ENCODE results near the gene SLC6A11.

Gene SLC6A11

GRCh38 chr3:10974131-10974530, 158.1 kb downstream of the SLC6A11 start:
- in situ Hi-C loops (cut with MboI; ENCODE audit: low sequenced_read_pairs) = loop anchor here (25.0 kb wide), 1 partner anchor 688 kb away; no protein-coding TSS in a partner anchor

DNA sequence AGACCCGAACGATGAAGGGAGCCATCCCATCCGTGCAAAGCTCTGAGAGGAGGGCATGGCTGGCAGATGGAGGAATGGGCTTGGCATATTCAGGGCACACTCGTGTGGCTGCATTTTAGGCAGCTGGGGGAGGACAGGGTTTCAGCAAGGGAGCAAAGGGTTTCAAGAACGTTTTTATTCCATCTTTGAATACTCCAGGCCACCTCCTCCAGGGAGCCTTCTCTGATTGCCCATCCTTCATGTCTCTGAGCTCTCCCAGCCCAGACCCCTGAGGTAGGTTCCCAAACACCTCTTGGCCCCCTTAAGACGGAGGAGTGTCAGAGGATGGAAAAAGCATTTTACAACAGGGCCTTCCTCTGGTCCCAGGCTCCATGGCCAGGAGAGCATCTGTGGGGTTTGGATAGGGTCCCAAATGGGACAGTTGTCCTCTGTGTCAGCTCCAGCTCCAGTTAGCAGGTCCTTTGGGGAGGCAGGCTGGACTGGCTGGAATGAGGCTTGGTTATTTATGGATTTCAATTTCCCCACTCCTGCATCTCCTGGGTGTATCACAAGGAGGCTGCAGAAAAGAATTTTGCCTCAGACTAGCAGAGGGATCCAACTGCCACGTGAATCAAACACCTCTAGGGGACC, 158.8 kb downstream of the SLC6A11 start:
- in situ Hi-C loops (cut with MboI; ENCODE audit: low sequenced_read_pairs) = loop anchor here (25.0 kb wide), 1 partner anchor 687 kb away; no protein-coding TSS in a partner anchor

GRCh38 chr3:10975695-10976234, 159.7 kb downstream of the SLC6A11 start:
- in situ Hi-C loops (cut with MboI; ENCODE audit: low sequenced_read_pairs) = no loop called here

GRCh38 chr3:10976770-10977169, 160.7 kb downstream of the SLC6A11 start:
- in situ Hi-C loops (cut with MboI; ENCODE audit: low sequenced_read_pairs) = no loop called here

- in situ Hi-C loops (cut with MboI; ENCODE audit: low sequenced_read_pairs) = no loop called here
These were observed 162.0 kb downstream of the SLC6A11 start for GRCh38 chr3:10977892-10978510.

DNA sequence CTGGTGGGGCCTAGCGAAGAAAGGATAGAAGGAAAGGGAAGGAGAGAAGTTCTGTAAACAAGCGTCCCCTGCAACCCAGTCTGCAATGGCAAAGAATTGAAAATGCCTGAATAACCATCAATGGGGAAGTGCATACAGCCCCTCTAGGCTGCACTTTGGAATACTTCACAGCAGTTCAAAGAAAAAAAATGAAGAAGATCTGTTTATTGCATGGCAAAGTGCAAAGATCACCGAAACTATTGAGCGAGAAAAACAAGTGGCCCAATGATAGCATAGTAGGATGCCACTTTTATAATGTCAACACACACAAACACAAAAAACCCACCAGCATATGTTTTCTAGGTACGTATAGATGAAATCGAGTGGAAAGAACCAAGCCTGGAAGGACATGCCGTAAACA, 162.9 kb downstream of the SLC6A11 start:
- in situ Hi-C loops (cut with MboI; ENCODE audit: low sequenced_read_pairs) = no loop called here

DNA sequence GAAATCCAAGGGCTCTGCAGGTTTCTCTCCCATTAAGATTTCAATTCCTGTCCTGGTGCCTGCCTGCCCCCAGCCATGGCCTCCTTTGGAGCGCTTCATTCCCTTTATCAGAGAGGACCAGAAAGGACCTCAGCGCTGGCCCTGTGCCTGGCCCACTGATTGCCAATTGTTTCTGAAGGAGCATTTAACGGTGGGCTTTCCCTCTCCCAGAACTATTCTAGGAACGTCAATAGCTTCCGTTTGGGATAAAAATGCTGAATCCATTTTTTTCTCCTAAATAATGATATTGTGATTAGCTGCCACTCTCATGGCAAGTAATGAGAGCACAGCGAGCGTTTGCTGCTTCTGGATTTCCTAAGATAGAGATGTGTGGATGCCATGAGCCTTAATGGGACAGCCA, 164.3 kb downstream of the SLC6A11 start:
- in situ Hi-C loops (cut with MboI; ENCODE audit: low sequenced_read_pairs) = no loop called here

DNA sequence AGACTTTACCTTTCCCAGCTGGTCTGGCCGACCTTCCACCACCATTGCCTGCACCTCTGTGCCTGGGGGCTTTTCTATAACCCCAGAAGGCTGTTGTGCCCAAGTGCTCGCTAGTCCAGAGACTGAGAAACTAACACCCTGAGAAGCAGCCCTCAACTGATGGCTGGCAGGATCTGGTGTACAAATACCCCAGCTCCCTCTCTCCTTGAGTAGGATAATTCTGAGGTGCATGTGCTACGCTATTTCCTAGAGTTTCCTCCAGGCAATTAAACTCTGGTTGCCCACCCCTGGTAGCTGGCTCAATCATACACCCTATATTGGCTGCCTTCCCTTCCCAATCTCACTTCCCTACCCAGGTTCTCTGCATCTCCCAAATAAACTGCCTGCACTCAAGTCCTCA, 165.0 kb downstream of the SLC6A11 start:
- in situ Hi-C loops (cut with MboI; ENCODE audit: low sequenced_read_pairs) = no loop called here

DNA sequence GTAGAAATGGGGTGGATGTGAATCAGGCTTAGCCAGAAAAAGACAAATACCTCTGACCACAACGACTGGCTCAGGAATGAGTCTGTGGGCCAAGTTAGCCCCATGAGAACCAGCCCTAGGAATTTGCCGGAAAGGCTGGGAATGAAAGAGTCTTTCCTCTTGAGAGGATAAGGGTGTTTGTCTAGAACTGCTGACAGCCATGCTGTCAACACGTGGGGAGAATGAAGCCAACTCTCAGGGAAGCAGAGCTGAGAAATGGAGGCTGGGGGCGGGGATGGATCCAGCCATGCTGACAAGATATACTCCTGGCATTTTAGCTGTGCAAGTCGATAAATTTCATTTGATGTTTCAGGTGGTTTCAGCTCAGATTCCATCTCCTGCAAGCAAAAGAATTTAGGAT, 165.9 kb downstream of the SLC6A11 start:
- in situ Hi-C loops (cut with MboI; ENCODE audit: low sequenced_read_pairs) = no loop called here

GRCh38 chr3:10982782-10983181, 166.8 kb downstream of the SLC6A11 start:
- in situ Hi-C loops (cut with MboI; ENCODE audit: low sequenced_read_pairs) = no loop called here

GRCh38 chr3:10983219-10983916, 167.3 kb downstream of the SLC6A11 start:
- in situ Hi-C loops (cut with MboI; ENCODE audit: low sequenced_read_pairs) = no loop called here

- in situ Hi-C loops (cut with MboI; ENCODE audit: low sequenced_read_pairs) = no loop called here
These were observed 168.4 kb downstream of the SLC6A11 start for GRCh38 chr3:10984371-10984896.

DNA sequence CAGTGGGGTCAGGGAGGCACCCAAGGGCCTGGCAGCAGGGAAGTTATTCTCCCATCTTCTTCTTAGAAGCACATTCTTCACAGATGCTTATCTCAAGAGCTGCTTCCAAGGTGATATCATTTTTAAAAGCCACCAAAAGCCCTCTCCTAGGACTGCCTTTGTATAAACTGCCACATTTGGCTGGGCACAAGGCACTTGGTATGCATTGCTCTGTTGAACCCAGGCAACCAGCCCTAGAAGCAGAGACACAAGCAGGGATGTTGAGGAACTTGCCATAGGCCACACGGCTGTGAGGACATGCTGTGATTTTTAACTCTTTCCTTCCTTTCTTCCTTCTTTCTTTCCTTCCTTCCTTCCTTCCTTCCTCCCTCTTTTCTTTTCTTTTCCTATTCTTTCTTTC, 169.2 kb downstream of the SLC6A11 start:
- in situ Hi-C loops (cut with MboI; ENCODE audit: low sequenced_read_pairs) = no loop called here

DNA sequence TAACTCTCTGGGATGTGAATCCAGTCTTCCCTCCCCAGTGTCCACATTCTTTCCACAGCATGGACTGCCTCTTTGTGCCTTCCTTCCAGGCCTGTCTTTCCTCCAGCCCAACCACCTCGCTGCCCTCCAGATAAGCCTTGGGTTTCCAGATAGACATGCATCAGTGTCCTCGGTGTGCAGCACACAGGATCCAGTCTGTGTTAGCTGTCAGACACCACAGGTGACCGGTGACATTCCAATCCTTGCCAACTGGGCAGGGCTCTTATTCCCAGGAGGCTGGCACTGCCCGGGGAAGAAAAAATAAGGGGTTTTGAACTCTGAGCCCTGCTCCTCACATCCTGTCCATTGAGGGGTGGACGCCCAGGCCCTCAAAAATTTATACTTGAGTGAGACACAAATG, 170.6 kb downstream of the SLC6A11 start:
- in situ Hi-C loops (cut with MboI; ENCODE audit: low sequenced_read_pairs) = no loop called here

DNA sequence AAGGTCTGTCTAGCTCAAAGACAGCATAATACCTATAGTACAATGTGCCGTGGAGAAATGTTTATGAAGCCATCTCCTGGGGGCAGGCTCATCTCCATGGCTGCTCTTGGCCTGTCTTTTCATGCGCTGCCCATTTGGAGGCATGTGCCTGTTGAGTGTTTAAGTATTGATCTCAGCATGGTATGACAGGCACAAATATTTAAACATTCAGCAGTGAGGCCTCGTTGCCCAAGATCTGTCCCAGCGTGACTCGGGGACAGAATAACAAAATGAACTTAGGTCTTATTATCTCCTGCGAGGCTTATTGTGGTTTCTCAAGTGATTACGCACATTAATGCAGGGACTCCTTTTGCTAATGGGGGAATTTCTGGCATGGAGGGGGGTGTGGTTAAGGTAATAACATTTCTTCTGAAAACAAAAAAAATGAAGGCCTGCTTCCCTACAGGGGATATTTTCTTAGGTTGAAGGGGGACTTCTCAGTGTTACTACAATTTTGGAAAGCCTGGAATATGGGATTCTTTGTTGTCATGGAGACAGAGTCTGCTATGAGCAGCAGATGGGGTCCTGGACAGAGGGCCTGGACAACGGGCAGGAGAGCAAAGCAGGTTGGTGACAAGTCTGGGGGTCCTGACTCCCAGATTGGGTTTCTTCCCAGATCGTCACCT, 172.1 kb downstream of the SLC6A11 start:
- in situ Hi-C loops (cut with MboI; ENCODE audit: low sequenced_read_pairs) = no loop called here

DNA sequence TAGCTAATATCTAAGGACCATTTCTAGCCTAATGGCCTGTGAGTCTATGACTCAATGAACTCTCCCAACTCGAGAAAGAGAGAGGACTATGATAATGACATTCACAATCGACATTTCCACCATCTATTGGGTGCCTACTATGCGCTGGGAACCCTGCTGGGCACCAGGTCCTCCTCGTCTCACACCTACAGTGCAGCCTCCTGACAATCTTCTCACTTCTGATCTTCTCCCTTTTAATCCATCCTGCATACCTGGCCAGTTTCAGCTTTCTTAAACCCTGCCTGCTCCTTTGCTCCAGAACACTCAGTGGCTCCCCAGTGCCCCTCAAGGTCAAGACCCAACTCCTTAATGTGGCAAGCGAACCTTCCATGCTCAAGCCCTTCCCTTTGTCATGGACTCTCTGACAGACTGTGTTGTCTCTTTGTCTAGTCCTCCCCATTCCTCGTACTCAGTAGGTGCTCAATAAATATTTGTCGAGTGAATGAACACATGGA, 173.0 kb downstream of the SLC6A11 start:
- in situ Hi-C loops (cut with MboI; ENCODE audit: low sequenced_read_pairs) = no loop called here
